ENCODE data around the gene APOL1.
A peak's percentile ranks its signal among the peaks of the same experiment; 100 is the strongest.
"Not testable (repeated sequence)": the region's sequence is repeated elsewhere in the genome, so short reads cannot be mapped to it uniquely, and the experiment has no call there.

Gene APOL1

DNA sequence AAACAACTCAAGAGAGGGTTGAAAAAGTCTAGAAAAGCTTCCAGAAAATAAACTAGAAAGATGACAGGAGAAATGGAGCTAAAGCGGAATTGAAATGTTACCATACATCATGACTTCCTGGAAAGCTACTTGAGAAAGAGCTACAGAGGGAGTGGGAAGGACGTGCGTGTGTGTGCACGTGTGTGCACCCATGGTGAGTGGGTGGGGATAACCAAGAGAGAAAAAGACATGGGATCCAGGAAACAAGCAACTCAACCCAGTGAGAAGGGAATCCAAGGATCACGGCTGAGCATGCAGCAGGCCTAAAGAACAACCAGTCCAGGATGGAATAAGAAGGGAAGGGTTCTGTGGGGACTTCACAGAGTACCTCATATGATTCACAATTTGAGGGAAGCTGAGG, 21.6 kb downstream of the APOL1 start:
- DNase-seq = no peak

- DNase-seq = peak; percentile 43
Measured at GRCh38 chr22:36277482-36278291, 24.8 kb downstream of the APOL1 start.

GRCh38 chr22:36279219-36279666, 26.3 kb downstream of the APOL1 start:
- no peak for DNase-seq

DNA sequence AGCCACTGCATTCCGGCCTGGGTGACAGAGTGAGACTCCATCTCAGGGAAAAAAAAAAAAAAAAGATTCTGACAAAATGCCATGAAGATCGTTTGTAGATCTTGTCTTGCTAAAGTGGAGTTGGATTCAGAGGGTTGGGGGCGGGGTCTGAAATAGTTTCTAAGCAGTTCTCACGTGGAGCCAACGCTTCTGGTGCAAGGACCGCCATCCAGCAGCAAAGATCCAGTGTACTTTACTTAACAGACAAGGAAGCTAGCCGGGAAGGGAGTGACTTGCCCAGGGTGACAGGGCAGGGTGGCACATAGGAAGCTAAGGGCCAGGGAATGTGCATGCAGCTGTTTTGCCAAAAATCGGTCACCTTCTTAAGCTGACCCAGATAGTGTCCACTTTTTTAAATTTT, 27.4 kb downstream of the APOL1 start:
- no peak for DNase-seq

GRCh38 chr22:36281781-36282327, 28.9 kb downstream of the APOL1 start:
- no peak for DNase-seq

- DNase-seq = no peak
Measured at GRCh38 chr22:36282328-36282831, 29.4 kb downstream of the APOL1 start.

DNA sequence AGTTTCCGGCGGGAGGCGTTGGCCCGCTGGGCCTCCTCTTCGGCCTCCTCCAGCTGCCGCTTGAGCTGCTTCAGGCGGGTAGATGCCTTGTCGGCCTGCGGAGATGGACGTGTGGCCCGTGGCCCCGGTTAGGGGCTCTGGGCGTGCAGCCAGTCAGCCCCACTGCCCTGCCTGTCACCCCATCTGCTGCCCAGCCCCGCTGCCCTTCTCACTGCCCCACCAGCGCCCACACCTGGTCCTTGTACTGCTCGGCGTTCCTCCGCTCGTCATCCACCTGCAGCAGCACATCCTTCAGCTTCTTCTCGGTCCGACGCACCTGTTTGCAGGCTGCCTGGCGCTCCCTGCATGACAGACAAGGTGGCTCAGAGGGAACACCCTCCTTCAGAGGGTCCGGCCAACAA, 31.2 kb downstream of the APOL1 start:
- DNase-seq = no peak

- DNase-seq = no peak
Measured at GRCh38 chr22:36285017-36285416, 32.1 kb downstream of the APOL1 start.

DNA sequence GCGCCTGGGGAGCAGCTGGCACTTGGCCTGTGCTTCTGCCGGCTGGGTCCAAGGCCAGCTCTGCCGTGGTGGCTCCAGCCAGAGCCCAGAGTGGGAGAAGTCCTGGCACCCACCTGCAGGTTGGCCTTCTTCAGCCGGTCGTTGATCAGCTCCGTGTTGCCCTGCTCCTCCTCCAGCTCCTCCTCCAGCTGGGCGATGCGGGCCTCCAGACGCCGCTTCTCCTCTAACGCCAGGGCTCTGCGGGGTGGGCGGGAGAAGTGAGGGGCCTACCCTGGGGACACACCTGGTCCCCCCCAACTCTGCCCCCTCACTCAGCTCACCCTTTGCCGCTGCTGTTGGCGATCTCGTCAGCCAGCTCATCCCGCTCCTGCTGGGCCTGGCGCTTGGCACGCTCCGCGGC, 32.6 kb downstream of the APOL1 start:
- no peak for DNase-seq

DNA sequence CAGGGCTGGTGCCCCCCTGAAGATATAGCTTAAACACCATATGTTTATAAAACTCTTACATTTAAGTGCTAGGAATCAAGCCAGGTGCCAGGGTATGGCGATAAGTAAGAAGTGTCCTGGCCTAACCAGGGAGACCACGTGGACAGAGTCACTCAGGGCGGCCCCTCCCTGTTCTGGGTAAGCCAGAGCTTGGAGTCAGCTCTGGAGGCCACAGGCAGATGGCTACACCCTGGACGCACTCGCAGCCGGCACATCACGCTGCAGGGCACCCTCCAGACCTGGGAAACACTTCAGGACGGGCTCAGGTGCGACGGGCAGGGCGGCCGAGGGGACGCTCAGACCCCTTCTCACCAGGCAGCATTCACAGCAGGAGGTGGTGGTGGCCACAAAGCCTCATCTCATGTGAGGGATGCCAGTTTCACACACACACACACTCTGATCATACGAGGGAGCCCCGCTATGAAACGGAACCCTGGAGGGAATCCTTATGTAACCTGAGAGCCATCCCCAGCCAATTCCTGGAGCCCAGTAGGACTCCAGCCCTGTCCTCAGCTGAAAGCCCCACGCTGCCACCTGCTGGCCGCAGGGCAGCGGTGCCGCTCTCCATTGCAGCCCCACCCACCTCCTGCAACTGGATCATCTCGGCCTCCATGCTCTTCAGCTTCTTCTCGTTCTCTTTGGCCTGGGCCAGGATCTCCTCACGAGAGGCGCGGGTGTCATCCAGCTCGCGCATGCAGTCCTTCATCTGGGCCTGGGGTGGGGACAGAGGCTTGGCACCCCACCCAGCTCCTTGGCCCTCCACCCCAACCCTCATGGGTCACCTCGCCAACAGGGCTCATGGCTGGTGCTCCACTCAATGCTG, 33.4 kb downstream of the APOL1 start:
- DNase-seq = peak; percentile 50

GRCh38 chr22:36287881-36288515, 35.1 kb downstream of the APOL1 start:
- DNase-seq = no peak

DNA sequence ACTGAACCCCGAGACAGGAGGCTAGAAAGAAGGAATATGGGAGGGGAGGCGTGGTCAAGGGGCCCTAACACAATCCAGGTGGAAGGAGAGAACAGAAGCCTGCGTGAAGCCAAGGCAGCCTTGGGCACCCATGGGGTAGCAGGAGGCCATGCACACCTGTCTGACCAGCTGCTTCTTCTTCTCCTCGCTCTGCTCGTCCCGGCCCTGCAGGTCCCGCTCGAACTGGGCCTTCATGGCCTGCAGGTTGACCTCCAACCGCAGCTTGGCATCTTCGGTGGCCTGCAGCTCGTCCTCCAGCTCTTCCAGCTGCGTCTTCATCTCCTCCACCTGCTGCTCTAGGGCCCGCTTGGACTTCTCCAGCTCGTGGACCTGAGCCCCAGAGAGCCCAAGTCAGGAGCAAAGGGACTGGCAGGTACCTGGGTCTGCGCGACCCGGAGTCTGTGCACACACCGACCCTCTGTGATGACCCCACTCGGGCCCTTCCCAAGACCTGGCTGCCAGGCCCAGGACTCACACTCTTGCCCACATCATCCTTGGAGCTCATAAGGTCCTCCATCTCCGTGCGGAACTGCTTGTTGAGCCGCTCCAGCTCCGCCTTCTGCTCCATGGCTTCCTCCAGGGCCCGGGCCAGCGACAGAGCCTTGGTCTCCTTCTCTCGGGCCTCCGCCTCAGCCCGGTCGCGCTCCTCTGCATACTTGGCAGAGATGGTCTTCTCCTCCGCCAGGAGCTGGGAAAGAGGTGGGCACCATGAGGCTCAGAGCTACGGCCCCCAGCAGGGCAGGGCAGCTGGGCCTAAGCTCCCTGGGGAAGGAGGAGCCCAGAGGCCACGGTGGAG, 35.9 kb downstream of the APOL1 start:
- no peak for DNase-seq

DNA sequence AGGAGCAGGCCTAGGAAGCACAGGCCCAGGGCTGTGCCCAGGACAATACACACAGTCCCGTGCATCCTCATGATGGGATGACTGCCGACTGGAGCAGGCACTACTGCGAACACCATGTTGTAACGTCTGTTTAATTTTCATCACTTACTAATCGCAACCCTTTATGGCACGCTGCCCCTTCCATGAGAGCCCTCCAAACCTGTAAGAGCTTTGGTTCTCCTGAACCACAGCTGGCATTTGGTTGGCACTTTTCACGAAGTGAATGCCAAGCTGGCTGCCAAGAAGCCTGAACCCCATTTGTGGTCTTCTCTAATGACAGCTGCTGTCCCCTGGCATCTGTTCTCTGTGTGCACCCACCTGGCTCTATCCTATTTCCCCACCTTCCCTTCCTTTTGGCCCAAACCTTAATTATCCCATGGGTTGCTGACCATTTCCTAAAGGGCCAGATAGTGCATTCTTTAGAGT, 36.5 kb downstream of the APOL1 start:
- DNase-seq = no peak

DNA sequence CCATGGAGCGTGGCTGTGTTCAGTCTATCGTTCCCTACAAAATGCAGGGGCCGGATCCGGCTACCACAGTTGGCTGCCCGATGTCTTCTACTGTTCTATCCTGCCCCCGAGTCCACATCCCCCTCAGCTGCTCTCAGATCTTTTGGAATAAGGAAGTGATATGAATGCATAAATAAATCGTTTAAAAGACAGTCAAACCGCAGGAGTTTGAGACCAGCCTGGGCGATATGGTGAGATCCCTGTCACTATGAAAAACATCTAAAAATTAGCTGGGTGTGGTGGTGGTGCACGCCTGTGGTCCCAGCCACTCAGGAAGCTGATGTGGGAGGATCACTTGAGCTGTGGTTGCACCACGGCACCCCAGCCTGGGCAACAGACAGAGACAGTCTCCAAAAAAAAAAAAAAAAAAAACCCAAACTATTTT, 37.0 kb downstream of the APOL1 start:
- peak; percentile 38 for DNase-seq

DNA sequence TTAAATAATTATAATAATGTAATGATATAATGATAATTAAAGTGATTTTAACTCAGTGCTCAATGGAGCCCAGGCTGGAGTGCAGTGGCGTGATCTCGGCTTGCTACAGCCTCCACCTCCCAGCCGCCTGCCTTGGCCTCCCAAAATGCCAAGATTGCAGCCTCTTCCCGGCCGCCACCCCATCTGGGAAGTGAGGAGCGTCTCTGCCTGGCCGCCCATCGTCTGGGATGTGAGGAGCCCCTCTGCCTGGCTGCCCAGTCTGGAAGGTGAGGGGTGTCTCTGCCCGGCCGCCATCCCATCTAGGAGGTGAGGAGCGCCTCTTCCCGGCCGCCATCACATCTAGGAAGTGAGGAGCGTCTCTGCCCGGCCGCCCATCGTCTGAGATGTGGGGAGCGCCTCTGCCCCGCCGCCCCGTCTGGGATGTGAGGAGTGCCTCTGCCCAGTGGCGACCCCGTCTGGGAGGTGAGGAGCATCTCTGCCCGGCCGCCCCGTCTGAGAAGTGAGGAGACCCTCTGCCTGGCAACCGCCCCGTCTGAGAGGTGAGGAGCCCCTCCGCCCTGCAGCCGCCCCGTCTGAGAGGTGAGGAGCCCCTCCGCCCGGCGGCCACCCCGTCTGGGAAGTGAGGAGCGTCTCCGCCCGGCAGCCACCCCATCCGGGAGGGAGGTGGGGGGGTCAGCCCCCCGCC, 37.6 kb downstream of the APOL1 start:
- DNase-seq = not testable (repeated sequence)

- no peak for DNase-seq
Measured at GRCh38 chr22:36291831-36292740, 39.2 kb downstream of the APOL1 start.

- DNase-seq = no peak
Measured at GRCh38 chr22:36292823-36293530, 40.0 kb downstream of the APOL1 start.

DNA sequence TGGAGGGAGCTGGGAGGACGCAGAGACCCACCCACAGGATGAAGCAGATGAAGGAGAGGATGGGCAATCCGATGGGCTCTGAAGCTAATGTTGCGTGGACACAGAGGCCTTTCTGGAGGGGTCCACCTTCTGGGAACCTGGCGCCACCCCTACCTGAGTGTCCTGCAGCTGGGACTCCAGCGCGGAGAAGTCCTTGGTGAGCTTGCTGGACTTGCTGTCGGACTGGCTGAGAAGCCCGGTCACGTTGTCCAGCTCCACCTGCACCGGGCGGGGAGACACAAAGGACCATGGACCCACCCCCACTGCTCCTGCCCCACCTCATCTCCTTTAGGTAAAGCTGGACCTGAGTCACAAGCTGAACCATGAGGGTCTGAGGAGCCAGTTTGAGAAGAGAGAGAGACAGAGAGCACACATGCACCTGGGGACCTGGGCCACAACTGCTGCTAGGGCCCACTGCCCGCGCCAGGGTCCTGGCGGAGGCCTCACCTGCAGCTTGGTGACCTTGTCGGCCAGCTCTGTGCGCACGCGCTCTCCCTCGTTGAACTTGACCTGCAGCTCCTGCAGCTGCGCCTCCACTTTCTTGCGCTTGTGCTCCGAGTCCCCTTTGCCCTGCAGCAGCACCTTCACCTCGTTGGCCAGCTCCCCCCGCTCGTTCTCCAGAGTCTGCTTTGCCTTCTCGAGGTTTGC, 40.8 kb downstream of the APOL1 start:
- DNase-seq = no peak

DNA sequence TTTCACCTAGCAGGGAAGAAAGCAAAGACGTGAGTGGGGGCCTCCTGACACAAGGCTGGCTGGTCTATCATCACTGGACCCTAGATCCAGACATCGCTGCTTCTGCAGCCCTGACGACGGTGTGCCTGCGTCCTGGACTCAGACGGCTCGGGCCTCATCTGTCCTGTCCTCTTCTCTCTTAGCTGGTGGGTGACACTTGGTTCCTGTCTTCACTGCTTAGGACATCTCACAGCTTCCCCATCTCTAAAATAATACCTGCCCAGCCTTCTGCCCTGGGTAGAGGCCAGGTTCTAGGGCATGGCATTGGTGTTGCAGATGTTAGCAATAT, 41.3 kb downstream of the APOL1 start:
- DNase-seq = no peak

Data from effector CD4-positive, alpha-beta T cell (primary cell).